NCI-H146 treated with DMSO at 0.1 percent for 48 hours (cell line): ENCODE data around the gene TNFRSF11A.

Experiments used
- DNase-seq: peaks from one replicate; lab custom pipeline; 2025; ENCODE audit not compliant: unreplicated experiment; lab: John Stamatoyannopoulos, UW

The TNFRSF11A gene

GRCh38 chr18:62407660-62408059 is 82.5 kb downstream of the TNFRSF11A start:
- DNase-seq: no peak

GRCh38 chr18:62409821-62410220 is 84.7 kb downstream of the TNFRSF11A start:
- no peak for DNase-seq

GRCh38 chr18:62412231-62412979 is 87.3 kb downstream of the TNFRSF11A start:
- DNase-seq: no peak

GRCh38 chr18:62413206-62413605 is 88.1 kb downstream of the TNFRSF11A start:
- no peak for DNase-seq

GRCh38 chr18:62418258-62418657 is 93.1 kb downstream of the TNFRSF11A start:
- DNase-seq: no peak

GRCh38 chr18:62420151-62420512 is 95.0 kb downstream of the TNFRSF11A start:
- no peak for DNase-seq

- peak; percentile 60 for DNase-seq
These were observed 95.6 kb downstream of the TNFRSF11A start for GRCh38 chr18:62420513-62421209.

- DNase-seq: peak; percentile 96
These were observed 100.5 kb downstream of the TNFRSF11A start for GRCh38 chr18:62425465-62426190.

- DNase-seq: no peak
These were observed 101.0 kb downstream of the TNFRSF11A start for GRCh38 chr18:62426191-62426488.

- no peak for DNase-seq
These were observed 107.1 kb downstream of the TNFRSF11A start for GRCh38 chr18:62432176-62432575.

GRCh38 chr18:62434798-62435197 is 109.7 kb downstream of the TNFRSF11A start:
- DNase-seq: no peak

GRCh38 chr18:62435435-62436031 is 110.4 kb downstream of the TNFRSF11A start:
- peak; percentile 47 for DNase-seq

GRCh38 chr18:62436636-62437234 is 111.6 kb downstream of the TNFRSF11A start:
- DNase-seq: no peak

GRCh38 chr18:62437235-62438017 is 112.3 kb downstream of the TNFRSF11A start:
- DNase-seq: no peak

GRCh38 chr18:62438018-62438329 is 112.9 kb downstream of the TNFRSF11A start:
- no peak for DNase-seq

GRCh38 chr18:62438402-62438801 is 113.3 kb downstream of the TNFRSF11A start:
- DNase-seq: no peak

GRCh38 chr18:62438866-62439265 is 113.8 kb downstream of the TNFRSF11A start:
- DNase-seq: no peak
